A204.1 (cell line): Measurements from ENCODE around the gene CRYGB.
"Not testable (repeated sequence)": the region's sequence is repeated elsewhere in the genome, so short reads cannot be mapped to it uniquely, and the experiment has no call there.

ENCODE experiments used
- FAIRE-seq: peaks from 2 replicates; lab custom pipeline; 2012; peaks lifted over from hg19 to GRCh38; lab: Jason Lieb, UNC

The CRYGB gene

GRCh38 chr2:208112273-208112745 lies 33.6 kb downstream of the CRYGB start:
- FAIRE-seq: not testable (repeated sequence)

- FAIRE-seq: no peak
These were observed 42.3 kb downstream of the CRYGB start for GRCh38 chr2:208103616-208104015.

- peak; percentile 68 for FAIRE-seq
These were observed 44.0 kb downstream of the CRYGB start for GRCh38 chr2:208101716-208102631.

- FAIRE-seq: no peak
These were observed 46.1 kb downstream of the CRYGB start for GRCh38 chr2:208099682-208100470.

GRCh38 chr2:208098701-208099100 lies 47.3 kb downstream of the CRYGB start:
- not testable (repeated sequence) for FAIRE-seq

GRCh38 chr2:208098267-208098666 lies 47.7 kb downstream of the CRYGB start:
- FAIRE-seq: no peak

- FAIRE-seq: no peak
These were observed 48.2 kb downstream of the CRYGB start for GRCh38 chr2:208097801-208098200.

GRCh38 chr2:208097313-208097712 lies 48.6 kb downstream of the CRYGB start:
- FAIRE-seq: no peak

GRCh38 chr2:208096080-208096479 lies 49.9 kb downstream of the CRYGB start:
- FAIRE-seq: no peak

GRCh38 chr2:208093128-208093527 lies 52.8 kb downstream of the CRYGB start:
- peak; percentile 51 for FAIRE-seq
